Measurements from ENCODE around the gene TRHDE.

DNA sequence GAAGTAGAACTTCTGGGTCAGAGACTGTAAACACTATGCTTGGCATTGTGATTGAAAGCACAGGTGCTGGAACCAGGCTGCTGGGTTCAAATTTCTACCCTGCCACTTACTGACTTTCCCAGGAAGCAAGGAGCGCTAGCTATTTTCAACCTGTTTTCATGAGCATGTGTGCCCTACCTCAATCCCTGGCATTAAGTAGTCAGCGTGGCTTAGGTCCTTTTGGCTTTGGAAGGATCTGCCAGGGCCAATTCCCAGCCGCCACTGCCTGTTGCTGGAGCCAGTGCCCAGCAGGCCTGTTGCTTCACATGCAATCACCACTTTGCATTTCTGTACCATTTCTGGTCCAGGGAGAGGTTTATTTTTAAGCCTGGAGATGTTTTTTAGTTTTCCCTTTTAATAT, 196.3 kb downstream of the TRHDE start:
- TF ChIP-seq POLR2A (IDR thresholded peaks at IDR 0.05; ENCODE audit: low read depth, low read length) (no peak), POLR2AphosphoS5 (IDR thresholded peaks at IDR 0.05; ENCODE audit: low read depth, low read length) (no peak), TAF1 (IDR thresholded peaks at IDR 0.05; ENCODE audit: low read depth, low read length) (no peak), SPI1 (IDR thresholded peaks at IDR 0.05; ENCODE audit: low read depth, low read length) (no peak), POU2F2 (IDR thresholded peaks at IDR 0.05; ENCODE audit: low read depth, low read length) (no peak)
